GM12872 (cell line): Measurements from ENCODE around the gene IDE.

ENCODE experiments used
- CTCF ChIP-seq: IDR thresholded peaks from 3 replicates; pipeline ENCODE4 v1.5.1; 2011; ENCODE audit warnings: low read depth, mild to moderate bottlenecking, low read length, moderate library complexity; ENCODE audit not compliant: insufficient read depth

The IDE gene

GRCh38 chr10:92432596-92432995, 141.3 kb downstream of the IDE start:
- no peak for TF ChIP-seq CTCF

- no peak for TF ChIP-seq CTCF
Observed at GRCh38 chr10:92430103-92430502, 143.8 kb downstream of the IDE start.

- no peak for TF ChIP-seq CTCF
Observed at GRCh38 chr10:92421550-92421949, 152.3 kb downstream of the IDE start.

GRCh38 chr10:92420546-92421275, 153.2 kb downstream of the IDE start:
- no peak for TF ChIP-seq CTCF

GRCh38 chr10:92419740-92420545, 153.9 kb downstream of the IDE start:
- peak; percentile 56 for TF ChIP-seq CTCF

GRCh38 chr10:92418891-92419290, 155.0 kb downstream of the IDE start:
- no peak for TF ChIP-seq CTCF

- no peak for TF ChIP-seq CTCF
Observed at GRCh38 chr10:92418221-92418620, 155.7 kb downstream of the IDE start.
